Caco-2 (cell line): ENCODE results near the gene GPR27. TPM values are rescaled to one million over a fixed set of nuclear protein-coding genes. Genes with fewer than 3 reads are reported as not detected.

Experiments
- BruUV-seq: library from RNA; stranded (reverse); fragments of 400-500 nt; replicated peaks from 2 replicates; lab custom pipeline; 2021; lab: Mats Ljungman, UMichigan
- CTCF ChIA-PET: fragments of 300-600 bp; sonication (Branson Sonifier 250); formaldehyde crosslinking; loops from one replicate; lab custom pipeline; 2022; ENCODE audit warnings: antibody characterized with exemption; lab: Charles Lee
- POLR2A ChIA-PET: fragments of 300-600 bp; sonication (Branson Sonifier 250); formaldehyde crosslinking; loops from one replicate; lab custom pipeline; 2022; ENCODE audit warnings: antibody characterized with exemption; lab: Charles Lee
- DNase-seq, 2 experiments: peaks; one replicate each; pipeline versions ENCODE4 v3.0.0 to v3.0.0-alpha.2; 2020 to 2022
- H3K27me3 ChIP-seq: replicated peaks from 2 replicates; pipeline ENCODE4 v1.6.0; 2011; ENCODE audit warnings: low read length; ENCODE audit not compliant: control insufficient read depth, insufficient read depth
- H3K36me3 ChIP-seq: 2 replicates; pipeline ENCODE4 v1.5.1; 2011; ENCODE audit warnings: low read length; ENCODE audit not compliant: control insufficient read depth, insufficient read depth
- H3K4me1 ChIP-seq: fragments of 250-450 bp; sonication (Bioruptor Pico); 2 replicates; pipeline ENCODE4 v1.5.1; 2020; ENCODE audit warnings: mild to moderate bottlenecking
- H3K4me3 ChIP-seq: 2 replicates; pipeline ENCODE4 v1.5.1; 2011; ENCODE audit warnings: low read depth, mild to moderate bottlenecking, control low read depth, low read length
- H3K9me3 ChIP-seq: fragments of 250-450 bp; sonication (Bioruptor Pico); 2 replicates; pipeline ENCODE4 v1.5.1; 2020; ENCODE audit warnings: mild to moderate bottlenecking, moderate library complexity
- H3K27ac Mint-ChIP-seq: one replicate; pipeline ENCODE4 v1.8.0; 2022; ENCODE audit warnings: mixed read lengths; ENCODE audit not compliant: unreplicated experiment
- H3K27me3 Mint-ChIP-seq: one replicate; pipeline ENCODE4 v1.8.0; 2022; ENCODE audit warnings: mixed read lengths; ENCODE audit not compliant: insufficient read depth, unreplicated experiment
- H3K36me3 Mint-ChIP-seq: one replicate; pipeline ENCODE4 v1.8.0; 2022; ENCODE audit warnings: mild to moderate bottlenecking, mixed read lengths; ENCODE audit not compliant: insufficient read depth, unreplicated experiment
- H3K4me1 Mint-ChIP-seq: one replicate; pipeline ENCODE4 v1.8.0; 2022; ENCODE audit warnings: low read depth, mixed read lengths; ENCODE audit not compliant: unreplicated experiment
- H3K4me3 Mint-ChIP-seq: one replicate; pipeline ENCODE4 v1.8.0; 2022; ENCODE audit warnings: mild to moderate bottlenecking, moderate library complexity, mixed read lengths; ENCODE audit not compliant: unreplicated experiment
- H3K9me3 Mint-ChIP-seq: one replicate; pipeline ENCODE4 v1.8.0; 2022; ENCODE audit warnings: mixed read lengths; ENCODE audit not compliant: unreplicated experiment
- intact Hi-C: fragments of 100-400 bp; cut with micrococcal nuclease; formaldehyde crosslinking; loops from one replicate; pipeline ENCODE4 v1.10.0; 2022; ENCODE audit not compliant: unreplicated experiment
- total RNA-seq: library from RNA; stranded (reverse); gene quantifications from 2 replicates; pipeline ENCODE4 v1.2.3, GENCODE V29; 2022
- TF ChIP-seq, protein P1 (sequence below), 2 experiments: fragments of 200-600 bp in 1 of 2; IDR thresholded peaks; 1 replicate in 1 of 2; 2 replicates in 1 of 2; pipeline versions ENCODE4 v1.5.1 to v1.8.0; 2011 to 2022; ENCODE audit warnings: antibody characterized with exemption in 1 of 2, control low read depth in 1 of 2, inconsistent platforms in 1 of 2, low read depth in 1 of 2, low read length in 1 of 2, mild to moderate bottlenecking in 1 of 2, moderate library complexity in 1 of 2; ENCODE audit not compliant: insufficient read depth in 1 of 2, severe bottlenecking in 1 of 2, unreplicated experiment in 1 of 2

Gene GPR27
- total RNA-seq, 1 experiment from 2014 or later = 0.39 TPM

DNA sequence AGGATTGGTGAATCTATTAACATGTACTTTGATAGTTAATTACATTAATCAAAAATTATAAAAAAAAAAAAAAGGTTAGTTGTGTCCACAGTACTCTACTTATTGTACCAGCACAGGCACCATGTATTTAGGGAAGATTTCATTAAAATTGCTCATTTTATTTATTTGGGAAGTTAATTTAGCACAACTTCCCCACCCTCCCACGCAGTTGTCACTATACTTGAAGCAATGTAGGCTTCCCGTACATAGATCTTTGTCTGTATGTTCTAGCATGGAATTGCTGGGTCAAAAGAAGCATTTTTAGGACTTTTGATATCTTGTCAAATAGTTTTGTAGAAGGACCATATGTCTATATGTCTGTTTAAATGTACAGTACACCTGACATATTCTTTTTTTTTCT is 4.4 kb downstream of the GPR27 start:
- Mint-ChIP-seq H3K27me3 (peaks cover 28% of the 10 kb centered on the region), H3K9me3 (no peaks in the 10 kb centered on the region), H3K27ac (no peak overlapping the region), H3K4me1 (no peaks in the 10 kb centered on the region), H3K4me3 (no peak overlapping the region), H3K36me3 (no peaks in the 10 kb centered on the region)
- Histone ChIP-seq H3K9me3 (no peaks in the 10 kb centered on the region), H3K4me3 (no peak overlapping the region), H3K4me1 (no peaks in the 10 kb centered on the region), H3K27me3 (peaks cover 2% of the 10 kb centered on the region; the same call in 1 of the 2 replicates), H3K36me3 (no peaks in the 10 kb centered on the region)
- BruUV-seq = no TSS peak
- TF ChIP-seq, protein P1, sequence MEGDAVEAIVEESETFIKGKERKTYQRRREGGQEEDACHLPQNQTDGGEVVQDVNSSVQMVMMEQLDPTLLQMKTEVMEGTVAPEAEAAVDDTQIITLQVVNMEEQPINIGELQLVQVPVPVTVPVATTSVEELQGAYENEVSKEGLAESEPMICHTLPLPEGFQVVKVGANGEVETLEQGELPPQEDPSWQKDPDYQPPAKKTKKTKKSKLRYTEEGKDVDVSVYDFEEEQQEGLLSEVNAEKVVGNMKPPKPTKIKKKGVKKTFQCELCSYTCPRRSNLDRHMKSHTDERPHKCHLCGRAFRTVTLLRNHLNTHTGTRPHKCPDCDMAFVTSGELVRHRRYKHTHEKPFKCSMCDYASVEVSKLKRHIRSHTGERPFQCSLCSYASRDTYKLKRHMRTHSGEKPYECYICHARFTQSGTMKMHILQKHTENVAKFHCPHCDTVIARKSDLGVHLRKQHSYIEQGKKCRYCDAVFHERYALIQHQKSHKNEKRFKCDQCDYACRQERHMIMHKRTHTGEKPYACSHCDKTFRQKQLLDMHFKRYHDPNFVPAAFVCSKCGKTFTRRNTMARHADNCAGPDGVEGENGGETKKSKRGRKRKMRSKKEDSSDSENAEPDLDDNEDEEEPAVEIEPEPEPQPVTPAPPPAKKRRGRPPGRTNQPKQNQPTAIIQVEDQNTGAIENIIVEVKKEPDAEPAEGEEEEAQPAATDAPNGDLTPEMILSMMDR (IDR thresholded peaks at IDR 0.05; ENCODE audit: insufficient read depth in 1 of 2, low read depth in 1 of 2, low read length in 1 of 2, severe bottlenecking in 1 of 2, unreplicated experiment in 1 of 2) = no peak
- intact Hi-C loops = no loop called here
- ChIA-PET POLR2A (no interaction called here), CTCF (no interaction called here)
- no peak for DNase-seq

DNA sequence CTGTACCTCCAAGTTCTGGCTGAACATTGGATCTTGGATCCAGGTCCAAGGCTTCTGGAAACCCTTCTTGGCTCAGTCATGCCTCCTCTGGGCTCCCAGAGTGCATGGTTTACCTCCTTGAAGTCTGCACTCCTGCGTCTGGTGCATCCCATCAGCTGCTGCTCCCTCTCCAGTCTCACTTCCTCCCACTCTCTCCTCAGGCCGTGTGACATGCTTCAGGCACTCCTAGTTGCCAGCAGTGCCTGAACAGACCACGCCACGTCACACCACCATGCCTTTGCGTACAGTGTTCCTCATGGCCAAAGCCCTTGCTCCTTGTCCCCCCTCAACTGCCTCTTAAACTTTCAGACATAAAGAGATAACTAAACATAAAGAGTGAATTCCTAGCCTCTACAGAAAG is 5.7 kb downstream of the GPR27 start:
- BruUV-seq = no TSS peak
- no peak overlapping the region for H3K4me3 ChIP-seq
- no peaks in the 10 kb centered on the region for H3K36me3 Mint-ChIP-seq
- ChIA-PET CTCF (no interaction called here), POLR2A (no interaction called here)
- H3K4me1 ChIP-seq = no peaks in the 10 kb centered on the region
- H3K4me3 Mint-ChIP-seq = no peak overlapping the region
- H3K4me1 Mint-ChIP-seq = no peaks in the 10 kb centered on the region
- H3K9me3 ChIP-seq = no peaks in the 10 kb centered on the region
- no peak overlapping the region for H3K27ac Mint-ChIP-seq
- no peaks in the 10 kb centered on the region for H3K36me3 ChIP-seq
- H3K9me3 Mint-ChIP-seq = no peaks in the 10 kb centered on the region
- TF ChIP-seq, protein P1 (IDR thresholded peaks at IDR 0.05; ENCODE audit: insufficient read depth in 1 of 2, low read depth in 1 of 2, low read length in 1 of 2, severe bottlenecking in 1 of 2, unreplicated experiment in 1 of 2) = no peak
- peaks cover 30% of the 10 kb centered on the region for H3K27me3 Mint-ChIP-seq
- intact Hi-C loops = no loop called here
- no peak for DNase-seq
- H3K27me3 ChIP-seq = peaks cover 2% of the 10 kb centered on the region; the same call in 1 of the 2 replicates

DNA sequence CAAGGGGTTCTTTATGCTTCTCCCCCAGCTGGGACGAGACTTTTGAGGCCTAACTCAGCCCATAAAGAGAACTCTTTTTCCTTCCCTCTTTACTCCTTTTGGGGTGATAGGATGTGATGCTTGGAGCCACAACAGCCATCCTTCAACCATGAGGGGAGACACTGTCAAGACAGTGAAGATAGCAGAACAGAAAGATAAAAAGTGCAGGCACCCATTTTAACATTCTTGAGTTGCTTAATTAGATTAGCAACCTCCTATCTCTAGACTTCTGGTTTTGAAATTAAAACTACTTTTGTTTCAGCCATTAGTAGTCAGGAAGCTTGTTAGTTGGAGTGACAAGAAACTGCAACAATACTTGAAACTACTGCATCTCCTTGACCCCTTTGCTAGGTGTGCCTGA is 6.5 kb downstream of the GPR27 start:
- POLR2A ChIA-PET = no interaction called here
- intact Hi-C loops = no loop called here

More for the DNA sequence above, 6.5 kb downstream of the GPR27 start:
- DNase-seq = no peak
- H3K36me3 Mint-ChIP-seq = no peaks in the 10 kb centered on the region
- H3K9me3 Mint-ChIP-seq = no peaks in the 10 kb centered on the region
- H3K4me1 Mint-ChIP-seq = no peaks in the 10 kb centered on the region
- no peak overlapping the region for H3K27ac Mint-ChIP-seq
- Histone ChIP-seq H3K36me3 (no peaks in the 10 kb centered on the region), H3K4me3 (no peak overlapping the region), H3K9me3 (no peaks in the 10 kb centered on the region), H3K4me1 (no peaks in the 10 kb centered on the region), H3K27me3 (peaks cover 2% of the 10 kb centered on the region; the same call in 1 of the 2 replicates)
- TF ChIP-seq, protein P1 (IDR thresholded peaks at IDR 0.05; ENCODE audit: insufficient read depth in 1 of 2, low read depth in 1 of 2, low read length in 1 of 2, severe bottlenecking in 1 of 2, unreplicated experiment in 1 of 2) = no peak
- H3K27me3 Mint-ChIP-seq = peaks cover 28% of the 10 kb centered on the region
- no TSS peak for BruUV-seq
- no peak overlapping the region for H3K4me3 Mint-ChIP-seq
- CTCF ChIA-PET = no interaction called here
